Vagina (tissue), 2 donors: Measurements from ENCODE around the gene L3MBTL4. TPM values are rescaled to one million over a fixed set of nuclear protein-coding genes. Genes with fewer than 3 reads are reported as not detected.

Source experiments
- DNase-seq, 2 donors: peaks; one replicate each; pipeline ENCODE4 v3.0.0-alpha.2; 2017; ENCODE audit errors: extremely low spot score in 2 of 2
- H3K27ac ChIP-seq: fragments of 200-600 bp; sonication (generic); one replicate; pipeline ENCODE4 v1.5.1; 2019
- H3K27me3 ChIP-seq: fragments of 200-600 bp; sonication (generic); one replicate; pipeline ENCODE4 v1.5.1; 2019
- H3K36me3 ChIP-seq, 2 donors: fragments of 200-600 bp; sonication (generic); one replicate each; pipeline ENCODE4 v1.5.1; 2017 to 2019
- H3K4me1 ChIP-seq: fragments of 200-600 bp; sonication (generic); one replicate; pipeline ENCODE4 v1.5.1; 2019
- H3K4me3 ChIP-seq, 2 donors: fragments of 200-600 bp; sonication (generic); 1 replicate in 1 of 2; 2 replicates in 1 of 2; pipeline ENCODE4 v1.5.1; 2016 to 2019
- H3K9me3 ChIP-seq: fragments of 200-600 bp; sonication (generic); one replicate; pipeline ENCODE4 v1.5.1; 2019
- CTCF ChIP-seq, 3 experiments: fragments of 450-650 bp in 2 of 3; fragments of 200-600 bp in 1 of 3; sonication (generic) in 1 of 3; IDR thresholded peaks; one replicate each; pipeline ENCODE4 v1.5.1; 2017 to 2019; ENCODE audit warnings: antibody characterized with exemption in 3 of 3, mild to moderate bottlenecking in 2 of 3, moderate library complexity in 2 of 3
- POLR2A ChIP-seq, 2 donors: fragments of 450-650 bp; IDR thresholded peaks; one replicate each; pipeline ENCODE4 v1.6.1; 2017; ENCODE audit warnings: antibody characterized with exemption in 2 of 2, mild to moderate bottlenecking in 2 of 2, moderate library complexity in 2 of 2
- POLR2AphosphoS5 ChIP-seq, 2 donors: sonication (generic); formaldehyde crosslinking; IDR thresholded peaks; one replicate each; pipeline ENCODE4 v1.9.0; 2017; ENCODE audit warnings: antibody characterized with exemption in 2 of 2, mild to moderate bottlenecking in 2 of 2, low read depth in 1 of 2; ENCODE audit not compliant: insufficient read depth in 1 of 2
- intact Hi-C: fragments of 100-400 bp; cut with DNase I; formaldehyde crosslinking; loops from one replicate; pipeline ENCODE4 v1.15.1; 2023
- total RNA-seq: library from RNA; depleted of rRNA; stranded (reverse); fragments of >200 nt; gene quantifications from one replicate; pipeline ENCODE4 v1.2.3, GENCODE V29; 2016

L3MBTL4 gene
- total RNA-seq, 1 donor from 2014 or later: 9.6 TPM

- TF ChIP-seq POLR2A (IDR thresholded peaks at IDR 0.05) (no peak), CTCF (IDR thresholded peaks at IDR 0.05) (no peak), POLR2AphosphoS5 (IDR thresholded peaks at IDR 0.05; ENCODE audit: insufficient read depth in 1 of 2, low read depth in 1 of 2) (no peak)
- Histone ChIP-seq H3K4me3 (no peak overlapping the region), H3K27ac (no peak overlapping the region), H3K4me1 (no peaks in the 10 kb centered on the region), H3K27me3 (no peaks in the 10 kb centered on the region), H3K36me3 (no peaks in the 10 kb centered on the region), H3K9me3 (no peaks in the 10 kb centered on the region)
- intact Hi-C loops: no loop called here
- no peak for DNase-seq
Observed at GRCh38 chr18:6239716-6240115, 175.0 kb downstream of the L3MBTL4 start.

GRCh38 chr18:6236258-6236657, 178.5 kb downstream of the L3MBTL4 start:
- H3K9me3 ChIP-seq: no peaks in the 10 kb centered on the region
- H3K27me3 ChIP-seq: no peaks in the 10 kb centered on the region
- TF ChIP-seq CTCF (IDR thresholded peaks at IDR 0.05) (no peak), POLR2A (IDR thresholded peaks at IDR 0.05) (no peak), POLR2AphosphoS5 (IDR thresholded peaks at IDR 0.05; ENCODE audit: insufficient read depth in 1 of 2, low read depth in 1 of 2) (no peak)
- no peak overlapping the region for H3K4me3 ChIP-seq
- H3K27ac ChIP-seq: no peak overlapping the region
- no peaks in the 10 kb centered on the region for H3K4me1 ChIP-seq
- DNase-seq: no peak
- intact Hi-C loops: no loop called here
- no peaks in the 10 kb centered on the region for H3K36me3 ChIP-seq

DNA sequence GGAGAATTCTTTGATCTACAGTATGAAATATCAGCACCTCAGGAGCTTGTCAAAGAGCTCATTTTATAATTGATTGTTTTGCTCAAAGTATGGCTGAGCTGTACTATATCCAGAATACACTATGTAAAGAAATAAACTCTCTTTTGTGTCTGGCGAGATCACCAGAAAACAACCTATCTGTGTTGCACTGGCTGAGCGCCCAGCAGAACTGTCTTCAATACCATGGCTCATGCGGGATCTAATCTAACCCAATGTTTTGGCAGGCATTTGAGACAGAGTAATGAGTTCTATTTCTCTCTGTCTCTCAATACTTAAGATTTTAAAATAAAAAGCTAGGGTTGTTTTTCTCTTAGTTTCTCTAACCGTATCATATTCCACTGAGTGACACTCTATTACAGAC, 192.4 kb downstream of the L3MBTL4 start:
- H3K36me3 ChIP-seq: no peaks in the 10 kb centered on the region
- no peaks in the 10 kb centered on the region for H3K27me3 ChIP-seq
- no peak overlapping the region for H3K27ac ChIP-seq
- H3K4me1 ChIP-seq: no peaks in the 10 kb centered on the region
- no peaks in the 10 kb centered on the region for H3K9me3 ChIP-seq
- no peak overlapping the region for H3K4me3 ChIP-seq
- DNase-seq: no peak
- no peak for TF ChIP-seq CTCF (IDR thresholded peaks at IDR 0.05)
- TF ChIP-seq POLR2A (IDR thresholded peaks at IDR 0.05): no peak
- no peak for TF ChIP-seq POLR2AphosphoS5 (IDR thresholded peaks at IDR 0.05; ENCODE audit: insufficient read depth in 1 of 2, low read depth in 1 of 2)
- intact Hi-C loops: no loop called here

DNA sequence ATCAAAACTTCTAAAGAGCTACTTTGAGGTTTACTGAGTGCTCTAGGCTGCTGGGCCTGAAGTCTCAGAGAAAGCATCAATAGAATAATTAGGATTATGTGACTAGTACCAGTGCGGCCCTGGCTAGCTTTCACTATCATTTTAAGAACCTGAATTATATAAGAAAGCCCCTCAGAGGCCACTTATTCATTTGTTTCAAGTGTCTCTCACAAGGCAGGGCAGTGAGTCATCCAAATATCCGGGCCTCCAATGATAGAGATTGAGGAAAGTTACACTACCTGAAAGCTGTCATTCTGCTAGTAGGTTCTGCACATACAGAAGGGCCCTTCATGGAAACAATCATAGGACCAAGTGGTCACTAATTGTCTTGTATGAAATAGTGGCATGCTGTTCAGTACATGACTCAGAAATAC, 193.1 kb downstream of the L3MBTL4 start:
- intact Hi-C loops: no loop called here
- H3K27ac ChIP-seq: no peak overlapping the region
- H3K4me1 ChIP-seq: no peaks in the 10 kb centered on the region
- no peaks in the 10 kb centered on the region for H3K36me3 ChIP-seq
- no peaks in the 10 kb centered on the region for H3K9me3 ChIP-seq
- H3K27me3 ChIP-seq: no peaks in the 10 kb centered on the region
- no peak overlapping the region for H3K4me3 ChIP-seq
- TF ChIP-seq POLR2AphosphoS5 (IDR thresholded peaks at IDR 0.05; ENCODE audit: insufficient read depth in 1 of 2, low read depth in 1 of 2): no peak
- TF ChIP-seq POLR2A (IDR thresholded peaks at IDR 0.05): no peak
- TF ChIP-seq CTCF (IDR thresholded peaks at IDR 0.05): no peak
- DNase-seq: no peak

DNA sequence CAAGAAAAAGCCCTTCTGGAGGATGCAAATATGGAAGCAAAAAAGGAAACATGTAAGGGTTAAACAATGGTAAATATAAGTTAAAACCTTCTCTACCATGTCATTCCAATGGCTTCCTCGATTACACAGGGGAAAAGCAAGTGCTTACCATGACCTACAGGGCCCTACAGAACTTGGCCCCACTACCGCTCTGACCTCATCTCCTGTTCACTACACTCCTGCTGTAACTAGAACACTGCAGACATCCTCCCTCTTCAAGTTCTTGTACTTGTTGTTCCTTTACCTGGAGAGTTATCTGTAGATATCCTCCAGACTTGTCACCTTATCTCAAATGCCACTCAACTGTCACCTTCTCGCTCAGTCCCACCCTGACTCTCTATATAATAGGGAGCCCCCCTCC, 194.6 kb downstream of the L3MBTL4 start:
- Histone ChIP-seq H3K36me3 (no peaks in the 10 kb centered on the region), H3K27ac (no peak overlapping the region), H3K9me3 (no peaks in the 10 kb centered on the region), H3K27me3 (no peaks in the 10 kb centered on the region), H3K4me3 (no peak overlapping the region), H3K4me1 (no peaks in the 10 kb centered on the region)
- intact Hi-C loops: no loop called here
- TF ChIP-seq POLR2A (IDR thresholded peaks at IDR 0.05) (no peak), POLR2AphosphoS5 (IDR thresholded peaks at IDR 0.05; ENCODE audit: insufficient read depth in 1 of 2, low read depth in 1 of 2) (no peak), CTCF (IDR thresholded peaks at IDR 0.05) (no peak)
- no peak for DNase-seq
